ENCODE measurements around the gene NECAP2.
"Not testable (repeated sequence)": the region's sequence is repeated elsewhere in the genome, so short reads cannot be mapped to it uniquely, and the experiment has no call there.

DNA sequence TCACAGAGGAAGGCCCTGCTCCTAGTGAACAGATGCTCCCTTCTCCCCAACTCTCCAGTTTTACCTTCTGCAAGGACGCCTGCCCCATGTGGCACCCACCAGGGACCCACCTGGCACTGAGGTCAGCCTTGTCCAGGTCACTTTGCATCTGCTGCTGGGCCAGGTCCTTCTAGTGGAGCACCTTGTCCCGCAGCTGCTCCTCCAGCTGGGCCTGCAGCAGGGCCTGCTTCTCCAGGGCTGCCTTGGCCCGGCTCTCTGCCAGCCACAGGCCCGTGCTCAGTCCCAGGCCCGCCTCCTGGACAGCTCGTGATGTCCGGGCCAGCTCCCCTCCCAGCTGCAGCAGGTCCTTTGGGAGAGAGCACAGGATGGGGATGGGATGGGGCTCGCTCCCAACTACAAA lies 45.8 kb downstream of the NECAP2 start:
- TF ChIP-seq, protein P1, sequence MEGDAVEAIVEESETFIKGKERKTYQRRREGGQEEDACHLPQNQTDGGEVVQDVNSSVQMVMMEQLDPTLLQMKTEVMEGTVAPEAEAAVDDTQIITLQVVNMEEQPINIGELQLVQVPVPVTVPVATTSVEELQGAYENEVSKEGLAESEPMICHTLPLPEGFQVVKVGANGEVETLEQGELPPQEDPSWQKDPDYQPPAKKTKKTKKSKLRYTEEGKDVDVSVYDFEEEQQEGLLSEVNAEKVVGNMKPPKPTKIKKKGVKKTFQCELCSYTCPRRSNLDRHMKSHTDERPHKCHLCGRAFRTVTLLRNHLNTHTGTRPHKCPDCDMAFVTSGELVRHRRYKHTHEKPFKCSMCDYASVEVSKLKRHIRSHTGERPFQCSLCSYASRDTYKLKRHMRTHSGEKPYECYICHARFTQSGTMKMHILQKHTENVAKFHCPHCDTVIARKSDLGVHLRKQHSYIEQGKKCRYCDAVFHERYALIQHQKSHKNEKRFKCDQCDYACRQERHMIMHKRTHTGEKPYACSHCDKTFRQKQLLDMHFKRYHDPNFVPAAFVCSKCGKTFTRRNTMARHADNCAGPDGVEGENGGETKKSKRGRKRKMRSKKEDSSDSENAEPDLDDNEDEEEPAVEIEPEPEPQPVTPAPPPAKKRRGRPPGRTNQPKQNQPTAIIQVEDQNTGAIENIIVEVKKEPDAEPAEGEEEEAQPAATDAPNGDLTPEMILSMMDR (IDR thresholded peaks at IDR 0.05; ENCODE audit: low read depth, low read length, missing input control): not testable (repeated sequence)
- not testable (repeated sequence) for TF ChIP-seq SP1, HNF4G (IDR thresholded peaks at IDR 0.05)
- TF ChIP-seq, protein P2, sequence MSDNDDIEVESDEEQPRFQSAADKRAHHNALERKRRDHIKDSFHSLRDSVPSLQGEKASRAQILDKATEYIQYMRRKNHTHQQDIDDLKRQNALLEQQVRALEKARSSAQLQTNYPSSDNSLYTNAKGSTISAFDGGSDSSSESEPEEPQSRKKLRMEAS (IDR thresholded peaks at IDR 0.05): not testable (repeated sequence)
- TF ChIP-seq, protein P3, sequence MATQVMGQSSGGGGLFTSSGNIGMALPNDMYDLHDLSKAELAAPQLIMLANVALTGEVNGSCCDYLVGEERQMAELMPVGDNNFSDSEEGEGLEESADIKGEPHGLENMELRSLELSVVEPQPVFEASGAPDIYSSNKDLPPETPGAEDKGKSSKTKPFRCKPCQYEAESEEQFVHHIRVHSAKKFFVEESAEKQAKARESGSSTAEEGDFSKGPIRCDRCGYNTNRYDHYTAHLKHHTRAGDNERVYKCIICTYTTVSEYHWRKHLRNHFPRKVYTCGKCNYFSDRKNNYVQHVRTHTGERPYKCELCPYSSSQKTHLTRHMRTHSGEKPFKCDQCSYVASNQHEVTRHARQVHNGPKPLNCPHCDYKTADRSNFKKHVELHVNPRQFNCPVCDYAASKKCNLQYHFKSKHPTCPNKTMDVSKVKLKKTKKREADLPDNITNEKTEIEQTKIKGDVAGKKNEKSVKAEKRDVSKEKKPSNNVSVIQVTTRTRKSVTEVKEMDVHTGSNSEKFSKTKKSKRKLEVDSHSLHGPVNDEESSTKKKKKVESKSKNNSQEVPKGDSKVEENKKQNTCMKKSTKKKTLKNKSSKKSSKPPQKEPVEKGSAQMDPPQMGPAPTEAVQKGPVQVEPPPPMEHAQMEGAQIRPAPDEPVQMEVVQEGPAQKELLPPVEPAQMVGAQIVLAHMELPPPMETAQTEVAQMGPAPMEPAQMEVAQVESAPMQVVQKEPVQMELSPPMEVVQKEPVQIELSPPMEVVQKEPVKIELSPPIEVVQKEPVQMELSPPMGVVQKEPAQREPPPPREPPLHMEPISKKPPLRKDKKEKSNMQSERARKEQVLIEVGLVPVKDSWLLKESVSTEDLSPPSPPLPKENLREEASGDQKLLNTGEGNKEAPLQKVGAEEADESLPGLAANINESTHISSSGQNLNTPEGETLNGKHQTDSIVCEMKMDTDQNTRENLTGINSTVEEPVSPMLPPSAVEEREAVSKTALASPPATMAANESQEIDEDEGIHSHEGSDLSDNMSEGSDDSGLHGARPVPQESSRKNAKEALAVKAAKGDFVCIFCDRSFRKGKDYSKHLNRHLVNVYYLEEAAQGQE (IDR thresholded peaks at IDR 0.05): not testable (repeated sequence)
